Tibial nerve (tissue), 4 donors: ENCODE data around the gene KIAA1143. TPM values are rescaled to one million over a fixed set of nuclear protein-coding genes. Genes with fewer than 3 reads are reported as not detected.

Source experiments
- DNase-seq, 2 donors: peaks; one replicate each; pipeline ENCODE4 v3.0.0-alpha.2; 2019; ENCODE audit warnings: low spot score in 2 of 2
- H3K27ac ChIP-seq, 4 donors: fragments of 200-600 bp; sonication (generic) in 3 of 4; one replicate each; pipeline ENCODE4 v1.5.1; 2017 to 2019; ENCODE audit warnings: mild to moderate bottlenecking in 1 of 4
- H3K27me3 ChIP-seq, 2 donors: fragments of 200-600 bp; sonication (generic) in 1 of 2; one replicate each; pipeline versions ENCODE4 v1.5.1 to v1.6.0; 2017 to 2019
- H3K36me3 ChIP-seq, 3 donors: fragments of 200-600 bp; sonication (generic); one replicate each; pipeline ENCODE4 v1.5.1; 2018 to 2019
- H3K4me1 ChIP-seq, 4 donors: fragments of 200-600 bp; sonication (generic) in 3 of 4; one replicate each; pipeline ENCODE4 v1.5.1; 2017 to 2019
- H3K4me3 ChIP-seq, 4 donors: fragments of 200-600 bp; sonication (generic) in 3 of 4; one replicate each; pipeline ENCODE4 v1.5.1; 2017 to 2019; ENCODE audit warnings: mild to moderate bottlenecking in 1 of 4, moderate library complexity in 1 of 4
- H3K9me3 ChIP-seq, 4 donors: fragments of 200-600 bp; sonication (generic) in 3 of 4; one replicate each; pipeline ENCODE4 v1.5.1; 2017 to 2019
- CTCF ChIP-seq, 5 experiments: fragments of 200-600 bp in 3 of 5; fragments of 450-650 bp in 2 of 5; sonication (generic) in 3 of 5; IDR thresholded peaks; one replicate each; pipeline ENCODE4 v1.5.1; 2016 to 2019; ENCODE audit warnings: antibody characterized with exemption in 5 of 5, mild to moderate bottlenecking in 3 of 5, moderate library complexity in 2 of 5
- EP300 ChIP-seq, 2 donors: sonication (generic); formaldehyde crosslinking; IDR thresholded peaks; one replicate each; pipeline ENCODE4 v1.6.1; 2017; ENCODE audit warnings: antibody characterized with exemption in 2 of 2, mild to moderate bottlenecking in 1 of 2
- POLR2A ChIP-seq, 2 donors: fragments of 450-650 bp; IDR thresholded peaks; one replicate each; pipeline ENCODE4 v1.6.1; 2017; ENCODE audit warnings: antibody characterized with exemption in 2 of 2, mild to moderate bottlenecking in 2 of 2, moderate library complexity in 2 of 2
- WGBS, 2 donors: methylation state at CpG; one replicate each; pipeline ENCODE4 v1.1.5; 2018; 5-methylcytosine and 5-hydroxymethylcytosine counted together
- total RNA-seq, 4 donors: library from RNA; depleted of rRNA; stranded (reverse); fragments of >200 nt; gene quantifications; one replicate each; pipeline ENCODE4 v1.1.0, GENCODE V29; 2016

Gene KIAA1143
- total RNA-seq, 4 donors from 2014 or later: 20.7 to 27.4 (median 25.9) TPM

GRCh38 chr3:44782891-44783290, 21.5 kb upstream of the KIAA1143 start:
- Histone ChIP-seq H3K9me3 (no peaks in the 10 kb centered on the region), H3K4me1 (no peaks in the 10 kb centered on the region), H3K4me3 (no peak overlapping the region), H3K36me3 (no peaks in the 10 kb centered on the region), H3K27me3 (no peaks in the 10 kb centered on the region), H3K27ac (no peak overlapping the region)
- DNase-seq: no peak
- WGBS, 2 donors: 94 to 97% methylated on average over 4 of the region's 4 CpGs
- TF ChIP-seq EP300 (IDR thresholded peaks at IDR 0.05) (no peak), POLR2A (IDR thresholded peaks at IDR 0.05) (no peak), CTCF (IDR thresholded peaks at IDR 0.05) (no peak)

- no peak for DNase-seq
- peaks cover 0 to 6% (median 0%) of the 10 kb centered on the region in 3 donors for H3K36me3 ChIP-seq
- H3K9me3 ChIP-seq: peaks cover 0 to 36% (median 9%) of the 10 kb centered on the region in 4 donors
- H3K4me1 ChIP-seq: no peaks in the 10 kb centered on the region
- H3K4me3 ChIP-seq: no peak overlapping the region
- H3K27me3 ChIP-seq: no peaks in the 10 kb centered on the region
- TF ChIP-seq CTCF (IDR thresholded peaks at IDR 0.05) (no peak), POLR2A (IDR thresholded peaks at IDR 0.05) (no peak), EP300 (IDR thresholded peaks at IDR 0.05) (no peak)
- H3K27ac ChIP-seq: no peak overlapping the region
- 97% methylated on average over 1 of the region's 1 CpG for WGBS, 2 donors
Measured at GRCh38 chr3:44772099-44772442, 10.7 kb upstream of the KIAA1143 start.

GRCh38 chr3:44771424-44772098, 10.1 kb upstream of the KIAA1143 start:
- Histone ChIP-seq H3K4me1 (no peaks in the 10 kb centered on the region), H3K36me3 (peaks cover 0 to 6% (median 0%) of the 10 kb centered on the region in 3 donors), H3K4me3 (no peak overlapping the region), H3K27ac (no peak overlapping the region), H3K27me3 (no peaks in the 10 kb centered on the region), H3K9me3 (peaks cover 0 to 36% (median 9%) of the 10 kb centered on the region in 4 donors)
- WGBS, 2 donors: 87 to 90% methylated on average over 1 of the region's 1 CpG
- TF ChIP-seq CTCF (IDR thresholded peaks at IDR 0.05): no peak
- no peak for TF ChIP-seq POLR2A (IDR thresholded peaks at IDR 0.05)
- no peak for TF ChIP-seq EP300 (IDR thresholded peaks at IDR 0.05)
- no peak for DNase-seq

GRCh38 chr3:44764248-44764647, 2.8 kb upstream of the KIAA1143 start:
- Histone ChIP-seq H3K27ac (no peak overlapping the region), H3K36me3 (peaks cover 0 to 10% (median 0%) of the 10 kb centered on the region in 3 donors), H3K4me1 (peaks cover 0 to 22% (median 4%) of the 10 kb centered on the region in 4 donors), H3K9me3 (peaks cover 0 to 5% (median 2%) of the 10 kb centered on the region in 4 donors), H3K4me3 (no peak overlapping the region), H3K27me3 (no peaks in the 10 kb centered on the region)
- no peak for DNase-seq
- TF ChIP-seq CTCF (IDR thresholded peaks at IDR 0.05): no peak
- no peak for TF ChIP-seq EP300 (IDR thresholded peaks at IDR 0.05)
- no peak for TF ChIP-seq POLR2A (IDR thresholded peaks at IDR 0.05)

GRCh38 chr3:44762690-44763089, 1.3 kb upstream of the KIAA1143 start:
- 36 to 38% methylated on average over 5 of the region's 5 CpGs for WGBS, 2 donors
- H3K36me3 ChIP-seq: peaks cover 0 to 25% (median 0%) of the 10 kb centered on the region in 3 donors
- H3K4me1 ChIP-seq: peaks cover 0 to 22% (median 4%) of the 10 kb centered on the region in 4 donors
- no peak overlapping the region for H3K4me3 ChIP-seq
- no peak for TF ChIP-seq CTCF (IDR thresholded peaks at IDR 0.05)
- no peak for TF ChIP-seq POLR2A (IDR thresholded peaks at IDR 0.05)
- TF ChIP-seq EP300 (IDR thresholded peaks at IDR 0.05): no peak
- H3K9me3 ChIP-seq: peaks cover 0 to 14% (median 5%) of the 10 kb centered on the region in 4 donors
- no peaks in the 10 kb centered on the region for H3K27me3 ChIP-seq
- no peak overlapping the region for H3K27ac ChIP-seq
- no peak for DNase-seq
